Rectal smooth muscle tissue (tissue), 1 donor: ENCODE results near the gene NEB.

Source experiments
- H3K27ac ChIP-seq: one replicate; pipeline ENCODE4 v1.7.0; 2013; ENCODE audit warnings: low read depth, low read length, inconsistent platforms
- H3K27me3 ChIP-seq: one replicate; pipeline ENCODE4 v1.7.0; 2013; ENCODE audit warnings: low read length; ENCODE audit not compliant: control insufficient read depth, insufficient read depth
- H3K36me3 ChIP-seq: one replicate; pipeline ENCODE4 v1.7.0; 2013; ENCODE audit warnings: low read length; ENCODE audit not compliant: control insufficient read depth, insufficient read depth
- H3K4me1 ChIP-seq: one replicate; pipeline ENCODE4 v1.7.0; 2013; ENCODE audit warnings: low read length; ENCODE audit not compliant: control insufficient read depth, insufficient read depth
- H3K4me3 ChIP-seq: one replicate; pipeline ENCODE4 v1.7.0; 2013; ENCODE audit warnings: low read length
- H3K9ac ChIP-seq: one replicate; pipeline ENCODE4 v1.7.0; 2013; ENCODE audit warnings: low read length

The NEB gene

DNA sequence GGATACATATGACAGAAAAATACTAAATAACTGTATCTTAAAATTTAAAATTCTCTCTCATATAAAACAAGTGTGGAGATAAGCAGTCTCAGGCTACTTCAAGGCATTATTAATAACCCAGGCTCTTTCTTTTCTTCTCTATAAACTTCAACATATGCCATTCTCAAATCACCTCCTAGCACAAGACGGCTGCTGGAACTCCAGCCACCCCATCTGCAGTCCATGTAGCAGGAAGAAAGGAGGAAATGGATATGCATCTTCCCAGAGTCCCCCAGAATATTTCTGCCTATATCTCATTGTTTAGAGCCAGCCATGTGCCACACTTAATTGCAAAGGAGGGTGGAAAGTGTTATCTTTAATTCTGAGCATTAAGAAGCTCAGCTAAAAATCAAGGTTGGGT is 35.3 kb upstream of the NEB start:
- Histone ChIP-seq H3K27me3 (no peaks in the 10 kb centered on the region), H3K9ac (no peak overlapping the region), H3K36me3 (no peaks in the 10 kb centered on the region), H3K4me3 (no peak overlapping the region), H3K27ac (no peak overlapping the region), H3K4me1 (peaks cover 9% of the 10 kb centered on the region)

DNA sequence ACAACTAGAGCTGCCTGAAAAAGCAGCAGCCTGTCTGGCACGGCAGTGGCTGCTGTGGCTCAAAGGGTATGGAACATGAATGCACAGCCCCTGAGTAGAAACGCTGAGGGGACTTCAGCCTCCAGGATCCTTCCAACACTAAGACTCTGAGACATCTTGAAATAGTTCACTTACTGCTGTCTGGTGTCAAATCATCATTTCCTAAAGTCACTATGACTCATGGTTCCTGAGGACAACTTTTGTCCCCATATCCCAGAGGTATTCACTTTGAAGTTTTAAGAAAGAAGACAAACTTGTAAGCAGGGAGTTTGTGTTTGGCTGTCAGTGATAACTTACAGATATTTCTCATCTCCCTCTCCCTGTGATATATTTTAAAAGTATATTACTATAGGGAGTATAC is 33.3 kb upstream of the NEB start:
- H3K36me3 ChIP-seq = no peaks in the 10 kb centered on the region
- no peak overlapping the region for H3K4me3 ChIP-seq
- no peaks in the 10 kb centered on the region for H3K27me3 ChIP-seq
- no peak overlapping the region for H3K9ac ChIP-seq
- peaks cover 9% of the 10 kb centered on the region for H3K4me1 ChIP-seq
- H3K27ac ChIP-seq = no peak overlapping the region

DNA sequence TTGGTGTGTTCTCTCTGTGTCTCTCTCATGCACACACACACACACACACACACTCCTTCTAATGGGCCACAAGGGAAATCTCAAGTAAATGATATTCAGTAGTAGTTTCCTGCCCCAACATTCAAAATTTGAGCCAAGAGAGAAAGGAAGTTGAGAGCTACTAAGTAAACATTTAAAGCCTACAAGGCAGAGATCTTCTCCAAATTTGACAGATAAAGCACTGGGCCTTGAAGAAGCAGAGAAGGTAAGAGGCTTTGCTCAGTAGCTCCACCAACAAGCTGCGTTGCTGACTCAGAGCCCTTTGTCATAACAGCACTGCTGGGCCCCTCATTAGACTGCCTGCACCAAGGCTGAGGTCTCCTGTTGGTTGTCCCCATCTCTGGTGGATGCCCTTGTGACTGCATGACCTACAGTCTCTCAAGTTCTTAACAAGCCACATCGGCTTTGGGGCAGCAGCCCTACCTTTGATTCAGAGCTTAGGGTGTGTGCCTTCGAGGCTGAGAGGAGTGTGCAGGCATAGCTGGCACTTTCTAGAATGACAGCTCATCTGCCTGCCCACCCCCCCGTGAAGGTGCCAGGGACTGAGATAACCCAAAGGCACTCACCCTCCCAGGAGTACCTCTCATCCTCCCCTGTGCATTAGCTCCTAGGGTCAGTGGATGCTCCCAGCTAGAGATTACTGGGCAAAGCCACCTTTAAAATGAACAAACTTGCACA is 32.3 kb upstream of the NEB start:
- Histone ChIP-seq H3K36me3 (no peaks in the 10 kb centered on the region), H3K27ac (no peak overlapping the region), H3K9ac (no peak overlapping the region), H3K27me3 (no peaks in the 10 kb centered on the region), H3K4me3 (no peak overlapping the region), H3K4me1 (peaks cover 3% of the 10 kb centered on the region)

DNA sequence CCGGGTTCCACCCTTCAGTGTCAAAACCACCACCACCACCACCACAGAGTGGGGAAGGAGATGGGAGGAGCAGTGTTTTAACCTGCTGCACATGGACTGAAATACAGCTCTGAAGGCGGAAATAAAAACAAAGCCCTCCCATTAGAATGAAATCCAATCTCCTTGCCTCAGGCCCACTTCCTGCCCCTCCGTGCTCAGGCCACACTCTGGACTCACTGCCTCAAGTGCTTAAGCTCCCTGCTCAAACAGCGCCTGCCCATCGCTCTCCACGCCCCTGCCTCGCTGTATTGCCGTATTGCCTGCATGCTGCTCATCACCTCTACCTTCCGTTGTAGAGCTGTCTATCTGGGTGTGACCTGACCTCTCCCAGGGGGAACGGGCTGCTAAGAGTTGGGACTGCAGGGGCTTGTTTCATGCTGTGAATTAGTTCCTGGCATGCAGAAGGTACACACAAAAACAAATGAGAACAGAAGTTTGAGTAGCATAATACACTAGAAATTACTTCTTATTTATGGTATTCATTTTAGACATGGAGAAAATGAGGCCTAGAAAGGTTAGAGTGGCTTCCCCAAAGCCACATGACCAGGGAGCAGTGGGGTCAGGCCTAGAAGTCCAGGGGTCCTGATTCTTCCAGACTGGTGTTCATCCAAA is 31.6 kb upstream of the NEB start:
- Histone ChIP-seq H3K9ac (no peak overlapping the region), H3K4me3 (no peak overlapping the region), H3K36me3 (no peaks in the 10 kb centered on the region), H3K4me1 (no peaks in the 10 kb centered on the region), H3K27me3 (no peaks in the 10 kb centered on the region), H3K27ac (no peak overlapping the region)

DNA sequence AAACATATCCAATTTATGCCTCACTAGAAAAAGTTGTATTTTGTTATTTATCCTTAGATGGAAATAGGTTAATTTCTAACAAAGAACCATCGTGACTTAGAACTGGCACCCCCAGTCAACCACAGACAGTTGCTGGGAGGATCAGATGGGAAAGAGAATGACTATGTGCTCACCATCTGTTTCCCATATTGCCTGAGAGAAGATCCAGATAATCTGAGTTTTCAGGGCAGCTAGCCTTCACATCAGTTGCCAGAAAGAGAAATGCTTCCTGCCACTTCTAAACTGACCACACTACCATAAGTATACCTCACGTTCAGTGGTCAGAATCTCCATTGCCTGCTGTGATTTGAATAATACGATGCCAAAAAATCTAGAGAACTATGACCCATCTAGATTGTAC is 28.4 kb upstream of the NEB start:
- Histone ChIP-seq H3K27me3 (no peaks in the 10 kb centered on the region), H3K4me1 (no peaks in the 10 kb centered on the region), H3K4me3 (no peak overlapping the region), H3K27ac (no peak overlapping the region), H3K36me3 (no peaks in the 10 kb centered on the region), H3K9ac (no peak overlapping the region)

DNA sequence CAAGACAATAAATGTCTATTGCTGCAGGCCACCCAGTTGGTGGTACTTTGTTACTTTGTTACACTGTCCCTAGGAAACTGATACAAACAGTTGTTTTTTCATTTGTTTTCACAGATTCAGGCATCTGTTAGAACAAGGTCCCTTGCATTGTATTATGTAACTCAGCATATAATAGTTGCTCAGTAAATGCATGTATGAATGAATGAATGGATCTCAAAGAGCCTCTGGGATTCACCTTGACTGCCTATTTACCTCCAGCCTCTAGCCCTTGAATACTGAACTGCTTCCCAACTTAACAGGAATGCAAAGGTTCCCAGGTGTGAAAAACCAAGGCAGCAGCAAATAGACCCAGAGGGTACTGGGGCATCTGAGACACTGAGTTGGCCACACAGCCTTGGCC is 27.4 kb upstream of the NEB start:
- H3K4me3 ChIP-seq = no peak overlapping the region
- no peaks in the 10 kb centered on the region for H3K36me3 ChIP-seq
- no peak overlapping the region for H3K27ac ChIP-seq
- H3K4me1 ChIP-seq = no peaks in the 10 kb centered on the region
- H3K27me3 ChIP-seq = no peaks in the 10 kb centered on the region
- H3K9ac ChIP-seq = no peak overlapping the region

DNA sequence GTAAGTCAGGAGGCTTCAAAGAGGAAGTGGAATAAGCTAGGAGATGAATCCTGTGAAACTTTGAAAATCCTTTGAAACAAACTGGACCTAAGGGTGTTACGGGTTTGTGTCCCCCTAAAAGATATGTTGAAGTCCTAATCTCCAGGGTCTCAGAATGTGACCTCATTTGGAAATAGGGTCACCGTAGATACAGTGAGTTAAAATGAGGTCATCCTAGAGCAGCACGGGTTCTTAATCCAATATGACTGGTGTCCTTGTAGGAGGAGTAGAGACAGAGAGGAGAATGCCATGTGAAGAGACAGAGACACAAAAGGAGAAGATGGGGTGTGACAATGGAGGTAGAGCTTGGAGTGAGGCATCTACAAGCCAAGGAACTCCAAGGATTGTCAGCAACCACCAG is 26.9 kb upstream of the NEB start:
- Histone ChIP-seq H3K27me3 (no peaks in the 10 kb centered on the region), H3K4me1 (no peaks in the 10 kb centered on the region), H3K9ac (no peak overlapping the region), H3K4me3 (no peak overlapping the region), H3K27ac (no peak overlapping the region), H3K36me3 (no peaks in the 10 kb centered on the region)

DNA sequence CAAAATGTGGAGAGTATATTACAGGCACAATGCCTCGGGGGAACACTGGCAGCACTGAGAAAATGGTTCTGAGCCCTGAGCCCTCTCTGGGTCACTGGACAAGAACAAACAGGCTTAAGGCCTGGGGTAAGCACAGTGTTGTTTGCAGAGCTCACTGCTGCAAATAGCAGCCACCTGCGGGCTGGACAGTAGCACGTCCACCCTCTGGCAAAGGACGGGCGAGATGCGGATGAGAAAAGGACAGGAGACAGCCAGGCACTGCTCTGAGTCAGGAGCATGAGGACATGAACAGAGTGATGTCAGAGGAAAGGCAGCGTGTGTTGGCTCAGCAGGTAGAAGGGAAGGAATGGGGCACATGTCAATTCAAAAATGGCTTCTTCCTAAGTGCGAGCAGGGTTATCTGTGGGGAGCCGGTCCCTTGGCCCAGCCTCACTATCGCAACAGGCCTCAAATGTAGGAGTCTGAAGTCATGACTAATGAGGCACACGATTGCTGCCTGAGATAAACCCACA is 25.9 kb upstream of the NEB start:
- Histone ChIP-seq H3K4me3 (no peak overlapping the region), H3K27me3 (no peaks in the 10 kb centered on the region), H3K4me1 (no peaks in the 10 kb centered on the region), H3K27ac (no peak overlapping the region), H3K36me3 (no peaks in the 10 kb centered on the region), H3K9ac (no peak overlapping the region)

DNA sequence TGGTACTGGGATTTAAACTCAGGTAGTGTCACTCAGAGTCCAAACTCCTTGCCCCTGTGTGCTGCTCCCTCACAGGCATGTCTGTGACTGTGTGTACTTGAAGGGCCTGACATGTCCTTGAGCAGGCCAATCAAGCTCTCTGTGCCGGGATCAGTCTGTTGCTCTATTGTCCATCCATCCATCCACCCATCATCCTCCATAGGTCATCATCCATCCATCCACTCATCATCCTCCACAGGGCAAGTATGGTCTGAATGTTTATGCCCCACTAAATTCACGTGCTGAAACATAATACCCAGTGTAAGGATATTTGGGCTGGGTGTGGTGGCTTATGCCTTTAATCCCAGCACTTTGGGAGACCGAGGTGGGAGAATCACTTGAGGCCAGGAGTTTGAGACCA is 24.5 kb upstream of the NEB start:
- no peaks in the 10 kb centered on the region for H3K27me3 ChIP-seq
- no peak overlapping the region for H3K9ac ChIP-seq
- no peak overlapping the region for H3K27ac ChIP-seq
- no peaks in the 10 kb centered on the region for H3K36me3 ChIP-seq
- no peaks in the 10 kb centered on the region for H3K4me1 ChIP-seq
- H3K4me3 ChIP-seq = no peak overlapping the region

DNA sequence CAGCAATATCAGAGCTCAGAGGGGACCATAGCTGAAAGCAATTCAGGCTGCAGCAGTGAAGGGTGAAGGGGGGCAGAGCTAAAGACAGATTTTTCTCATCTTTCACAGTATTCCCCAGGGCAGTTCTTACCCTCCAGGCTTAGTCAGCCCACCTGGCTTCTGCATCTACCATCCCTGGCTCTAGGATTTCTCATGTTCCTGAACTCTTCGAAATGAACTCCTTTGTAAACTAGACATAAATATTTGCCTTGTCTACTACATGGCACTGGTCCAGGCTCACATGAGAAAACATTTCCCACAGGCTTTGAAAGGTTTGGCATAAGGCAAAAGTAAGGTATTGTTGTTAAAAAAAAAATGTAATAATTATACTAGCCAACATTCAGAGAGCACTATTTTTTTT is 23.6 kb upstream of the NEB start:
- H3K9ac ChIP-seq = no peak overlapping the region

DNA sequence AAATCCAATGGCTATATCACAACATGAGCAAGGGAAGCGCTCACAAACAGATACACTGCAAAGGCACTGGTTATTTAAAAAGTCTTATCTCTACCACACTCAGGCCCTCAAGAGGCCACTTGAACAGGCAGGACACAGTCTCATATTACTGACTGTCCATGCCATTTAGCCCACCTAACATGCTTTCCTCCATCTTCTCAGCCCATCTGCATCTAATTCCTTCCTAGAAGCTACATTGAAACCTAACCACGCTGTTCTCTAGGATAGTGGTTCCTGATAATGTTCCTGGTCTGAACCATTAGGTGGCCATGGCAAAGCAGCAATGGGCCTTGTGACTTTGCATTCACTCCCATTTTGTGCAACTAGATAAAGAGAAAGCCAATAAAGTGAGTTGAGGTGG is 22.5 kb upstream of the NEB start:
- no peaks in the 10 kb centered on the region for H3K4me1 ChIP-seq
- H3K27me3 ChIP-seq = no peaks in the 10 kb centered on the region
- no peak overlapping the region for H3K4me3 ChIP-seq
- no peaks in the 10 kb centered on the region for H3K36me3 ChIP-seq
- H3K27ac ChIP-seq = no peak overlapping the region
- no peak overlapping the region for H3K9ac ChIP-seq

More for the DNA sequence above, 23.6 kb upstream of the NEB start:
- no peaks in the 10 kb centered on the region for H3K4me1 ChIP-seq
- H3K36me3 ChIP-seq = no peaks in the 10 kb centered on the region
- H3K4me3 ChIP-seq = no peak overlapping the region
- H3K27ac ChIP-seq = no peak overlapping the region
- H3K27me3 ChIP-seq = no peaks in the 10 kb centered on the region

DNA sequence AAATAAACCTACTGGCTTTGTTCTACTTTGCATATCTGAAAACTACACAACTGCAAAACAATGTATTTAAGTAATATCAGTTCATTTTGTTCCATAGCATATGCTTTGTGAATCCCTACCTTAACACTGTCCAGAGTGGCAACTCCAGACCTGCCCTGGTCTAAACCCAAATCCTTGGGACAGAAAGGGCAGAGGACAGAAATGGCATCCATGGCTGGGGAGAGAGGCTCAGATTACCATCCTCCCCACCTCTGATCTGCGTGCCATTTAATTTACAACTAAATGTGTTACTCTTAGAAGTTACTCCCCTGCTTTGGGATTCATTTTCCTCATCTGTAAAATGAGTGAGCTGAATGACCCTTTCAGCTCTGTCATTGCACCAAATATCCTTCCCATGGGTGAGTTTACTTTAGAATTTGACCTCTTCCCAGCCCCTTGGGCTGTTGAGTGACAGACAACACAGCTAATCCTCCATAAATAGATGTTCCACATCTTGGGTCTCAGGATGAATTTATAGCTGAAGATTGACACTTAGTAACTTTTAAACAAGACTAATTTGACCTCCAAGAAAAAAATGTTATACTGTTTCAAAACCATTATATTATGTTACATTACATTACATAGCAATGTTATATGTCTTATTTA is 20.1 kb upstream of the NEB start:
- no peaks in the 10 kb centered on the region for H3K4me1 ChIP-seq
- no peak overlapping the region for H3K4me3 ChIP-seq
- H3K9ac ChIP-seq = no peak overlapping the region
- H3K27me3 ChIP-seq = no peaks in the 10 kb centered on the region
- H3K27ac ChIP-seq = no peak overlapping the region
- H3K36me3 ChIP-seq = no peaks in the 10 kb centered on the region
